Measurements from ENCODE around the gene SCFD2. TPM values are rescaled to one million over a fixed set of nuclear protein-coding genes. Genes with fewer than 3 reads are reported as not detected.

SCFD2 gene
- total RNA-seq, 1 experiment from 2014 or later, result 12.4 TPM

- Mint-ChIP-seq H3K9me3 (no peaks in the 10 kb centered on the region), H3K27ac (no peak overlapping the region), H3K4me1 (peaks cover 30% of the 10 kb centered on the region), H3K36me3 (no peaks in the 10 kb centered on the region), H3K27me3 (ENCODE audit: low read depth) (no peaks in the 10 kb centered on the region), H3K4me3 (no peak overlapping the region)
- no peak for ATAC-seq
- POLR2A ChIA-PET, result no interaction called here
- TF ChIP-seq, protein P1, sequence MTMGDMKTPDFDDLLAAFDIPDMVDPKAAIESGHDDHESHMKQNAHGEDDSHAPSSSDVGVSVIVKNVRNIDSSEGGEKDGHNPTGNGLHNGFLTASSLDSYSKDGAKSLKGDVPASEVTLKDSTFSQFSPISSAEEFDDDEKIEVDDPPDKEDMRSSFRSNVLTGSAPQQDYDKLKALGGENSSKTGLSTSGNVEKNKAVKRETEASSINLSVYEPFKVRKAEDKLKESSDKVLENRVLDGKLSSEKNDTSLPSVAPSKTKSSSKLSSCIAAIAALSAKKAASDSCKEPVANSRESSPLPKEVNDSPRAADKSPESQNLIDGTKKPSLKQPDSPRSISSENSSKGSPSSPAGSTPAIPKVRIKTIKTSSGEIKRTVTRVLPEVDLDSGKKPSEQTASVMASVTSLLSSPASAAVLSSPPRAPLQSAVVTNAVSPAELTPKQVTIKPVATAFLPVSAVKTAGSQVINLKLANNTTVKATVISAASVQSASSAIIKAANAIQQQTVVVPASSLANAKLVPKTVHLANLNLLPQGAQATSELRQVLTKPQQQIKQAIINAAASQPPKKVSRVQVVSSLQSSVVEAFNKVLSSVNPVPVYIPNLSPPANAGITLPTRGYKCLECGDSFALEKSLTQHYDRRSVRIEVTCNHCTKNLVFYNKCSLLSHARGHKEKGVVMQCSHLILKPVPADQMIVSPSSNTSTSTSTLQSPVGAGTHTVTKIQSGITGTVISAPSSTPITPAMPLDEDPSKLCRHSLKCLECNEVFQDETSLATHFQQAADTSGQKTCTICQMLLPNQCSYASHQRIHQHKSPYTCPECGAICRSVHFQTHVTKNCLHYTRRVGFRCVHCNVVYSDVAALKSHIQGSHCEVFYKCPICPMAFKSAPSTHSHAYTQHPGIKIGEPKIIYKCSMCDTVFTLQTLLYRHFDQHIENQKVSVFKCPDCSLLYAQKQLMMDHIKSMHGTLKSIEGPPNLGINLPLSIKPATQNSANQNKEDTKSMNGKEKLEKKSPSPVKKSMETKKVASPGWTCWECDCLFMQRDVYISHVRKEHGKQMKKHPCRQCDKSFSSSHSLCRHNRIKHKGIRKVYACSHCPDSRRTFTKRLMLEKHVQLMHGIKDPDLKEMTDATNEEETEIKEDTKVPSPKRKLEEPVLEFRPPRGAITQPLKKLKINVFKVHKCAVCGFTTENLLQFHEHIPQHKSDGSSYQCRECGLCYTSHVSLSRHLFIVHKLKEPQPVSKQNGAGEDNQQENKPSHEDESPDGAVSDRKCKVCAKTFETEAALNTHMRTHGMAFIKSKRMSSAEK (CRISPR knock-in tag; IDR thresholded peaks at IDR 0.05; ENCODE audit: borderline replicate concordance), result no peak
- TF ChIP-seq FOXP4 (CRISPR knock-in tag; IDR thresholded peaks at IDR 0.05) (no peak), NFATC4 (CRISPR knock-in tag; IDR thresholded peaks at IDR 0.05) (no peak), GABPB1 (CRISPR knock-in tag; IDR thresholded peaks at IDR 0.05) (no peak), ZNF423 (CRISPR knock-in tag; IDR thresholded peaks at IDR 0.05) (no peak), SOX15 (CRISPR knock-in tag; IDR thresholded peaks at IDR 0.05) (no peak), KAT7 (CRISPR knock-in tag; IDR thresholded peaks at IDR 0.05; ENCODE audit: borderline replicate concordance) (no peak), ESRRA (CRISPR knock-in tag; IDR thresholded peaks at IDR 0.05; ENCODE audit: borderline replicate concordance) (no peak), NFYB (CRISPR knock-in tag; conservative IDR thresholded peaks at IDR 0.05; ENCODE audit: low read depth) (no peak), MXD4 (CRISPR knock-in tag; IDR thresholded peaks at IDR 0.05; ENCODE audit: borderline replicate concordance) (no peak), OVOL2 (CRISPR knock-in tag; IDR thresholded peaks at IDR 0.05; ENCODE audit: borderline replicate concordance) (no peak), ZNF219 (CRISPR knock-in tag; IDR thresholded peaks at IDR 0.05; ENCODE audit: borderline replicate concordance) (no peak), RELA (CRISPR knock-in tag; IDR thresholded peaks at IDR 0.05; ENCODE audit: borderline replicate concordance) (no peak), AR (CRISPR knock-in tag; IDR thresholded peaks at IDR 0.05) (no peak), PREB (CRISPR knock-in tag; IDR thresholded peaks at IDR 0.05; ENCODE audit: borderline replicate concordance) (no peak), ZNF317 (CRISPR knock-in tag; IDR thresholded peaks at IDR 0.05; ENCODE audit: borderline replicate concordance, low read depth) (no peak)
- TF ChIP-seq, protein P2, sequence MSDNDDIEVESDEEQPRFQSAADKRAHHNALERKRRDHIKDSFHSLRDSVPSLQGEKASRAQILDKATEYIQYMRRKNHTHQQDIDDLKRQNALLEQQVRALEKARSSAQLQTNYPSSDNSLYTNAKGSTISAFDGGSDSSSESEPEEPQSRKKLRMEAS (CRISPR knock-in tag; IDR thresholded peaks at IDR 0.05), result no peak
- TF ChIP-seq, protein P3, sequence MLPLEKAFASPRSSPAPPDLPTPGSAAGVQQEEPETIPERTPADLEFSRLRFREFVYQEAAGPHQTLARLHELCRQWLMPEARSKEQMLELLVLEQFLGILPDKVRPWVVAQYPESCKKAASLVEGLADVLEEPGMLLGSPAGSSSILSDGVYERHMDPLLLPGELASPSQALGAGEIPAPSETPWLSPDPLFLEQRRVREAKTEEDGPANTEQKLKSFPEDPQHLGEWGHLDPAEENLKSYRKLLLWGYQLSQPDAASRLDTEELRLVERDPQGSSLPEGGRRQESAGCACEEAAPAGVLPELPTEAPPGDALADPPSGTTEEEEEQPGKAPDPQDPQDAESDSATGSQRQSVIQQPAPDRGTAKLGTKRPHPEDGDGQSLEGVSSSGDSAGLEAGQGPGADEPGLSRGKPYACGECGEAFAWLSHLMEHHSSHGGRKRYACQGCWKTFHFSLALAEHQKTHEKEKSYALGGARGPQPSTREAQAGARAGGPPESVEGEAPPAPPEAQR (CRISPR knock-in tag; IDR thresholded peaks at IDR 0.05), result no peak
- TF ChIP-seq, protein P4, sequence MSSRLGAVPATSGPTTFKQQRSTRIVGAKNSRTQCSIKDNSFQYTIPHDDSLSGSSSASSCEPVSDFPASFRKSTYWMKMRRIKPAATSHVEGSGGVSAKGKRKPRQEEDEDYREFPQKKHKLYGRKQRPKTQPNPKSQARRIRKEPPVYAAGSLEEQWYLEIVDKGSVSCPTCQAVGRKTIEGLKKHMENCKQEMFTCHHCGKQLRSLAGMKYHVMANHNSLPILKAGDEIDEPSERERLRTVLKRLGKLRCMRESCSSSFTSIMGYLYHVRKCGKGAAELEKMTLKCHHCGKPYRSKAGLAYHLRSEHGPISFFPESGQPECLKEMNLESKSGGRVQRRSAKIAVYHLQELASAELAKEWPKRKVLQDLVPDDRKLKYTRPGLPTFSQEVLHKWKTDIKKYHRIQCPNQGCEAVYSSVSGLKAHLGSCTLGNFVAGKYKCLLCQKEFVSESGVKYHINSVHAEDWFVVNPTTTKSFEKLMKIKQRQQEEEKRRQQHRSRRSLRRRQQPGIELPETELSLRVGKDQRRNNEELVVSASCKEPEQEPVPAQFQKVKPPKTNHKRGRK (CRISPR knock-in tag; IDR thresholded peaks at IDR 0.05; ENCODE audit: borderline replicate concordance), result no peak
- TF ChIP-seq, protein P5, sequence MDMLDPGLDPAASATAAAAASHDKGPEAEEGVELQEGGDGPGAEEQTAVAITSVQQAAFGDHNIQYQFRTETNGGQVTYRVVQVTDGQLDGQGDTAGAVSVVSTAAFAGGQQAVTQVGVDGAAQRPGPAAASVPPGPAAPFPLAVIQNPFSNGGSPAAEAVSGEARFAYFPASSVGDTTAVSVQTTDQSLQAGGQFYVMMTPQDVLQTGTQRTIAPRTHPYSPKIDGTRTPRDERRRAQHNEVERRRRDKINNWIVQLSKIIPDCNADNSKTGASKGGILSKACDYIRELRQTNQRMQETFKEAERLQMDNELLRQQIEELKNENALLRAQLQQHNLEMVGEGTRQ (CRISPR knock-in tag; IDR thresholded peaks at IDR 0.05), result no peak
- CTCF ChIA-PET, result no interaction called here
- DNase-seq (ENCODE audit: low spot score), result no peak
Observed at GRCh38 chr4:52943677-52944076, 422.2 kb downstream of the SCFD2 start.

All from WTC11 (cell line).